Measurements from ENCODE around the gene HUNK.

DNA sequence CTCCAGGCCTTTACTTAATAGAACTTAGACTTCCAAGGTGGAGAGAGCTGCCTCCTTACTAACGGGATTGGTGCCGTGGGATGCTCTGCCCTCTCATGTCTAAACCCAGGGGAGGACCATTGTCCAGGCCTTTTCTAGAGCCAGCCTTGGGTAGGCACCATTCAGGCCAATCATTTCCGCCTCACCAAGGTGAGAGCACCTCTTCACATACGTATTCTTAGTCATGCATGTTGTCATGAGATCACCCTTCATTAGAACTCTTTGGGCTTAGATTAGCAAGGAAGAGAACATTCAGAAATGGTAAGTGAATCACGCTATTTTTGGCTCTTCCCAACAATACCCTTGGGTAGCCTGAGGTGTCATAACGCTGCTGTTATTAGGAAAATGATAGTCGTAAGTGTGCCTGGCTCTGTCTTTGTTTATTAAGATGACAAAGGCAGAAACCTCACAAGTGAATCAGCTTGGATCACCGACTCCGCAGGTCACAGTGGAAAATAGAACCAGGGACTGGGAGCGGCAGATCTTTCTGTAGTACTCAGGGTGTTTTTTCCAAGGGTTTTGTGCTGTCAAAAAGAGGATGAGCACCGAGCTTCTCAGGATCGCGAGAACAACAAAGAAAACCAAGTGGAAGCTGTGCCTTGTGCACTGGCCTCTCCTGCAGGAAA is 55.0 kb downstream of the HUNK start:
- TF ChIP-seq POLR2AphosphoS5 (IDR thresholded peaks at IDR 0.05; ENCODE audit: low read depth, low read length) (no peak), TAF1 (IDR thresholded peaks at IDR 0.05; ENCODE audit: borderline replicate concordance, insufficient read depth, low read length) (no peak)
